Fibroblast of skin of abdomen (primary cell): Measurements from ENCODE around the gene MSS51.
"Not testable (repeated sequence)": the region's sequence is repeated elsewhere in the genome, so short reads cannot be mapped to it uniquely, and the experiment has no call there.

Experiments
- DNase-seq: peaks from one replicate; pipeline ENCODE4 v3.0.0-alpha.2; 2013

The MSS51 gene

GRCh38 chr10:73414230-73414945, 19.0 kb downstream of the MSS51 start:
- no peak for DNase-seq

- peak; percentile 83 for DNase-seq
Observed at GRCh38 chr10:73413528-73414229, 19.7 kb downstream of the MSS51 start, which contains the start of gene ANXA7. Gene ANXA7 (minus strand): TSS chr10:73414058. CDS start chr10:73400856, 13,202 bp downstream.

GRCh38 chr10:73413108-73413527, 20.2 kb downstream of the MSS51 start:
- no peak for DNase-seq

- no peak for DNase-seq
Observed at GRCh38 chr10:73410897-73411296, 22.5 kb downstream of the MSS51 start.

GRCh38 chr10:73408978-73409521, 24.3 kb downstream of the MSS51 start:
- DNase-seq: no peak

- DNase-seq: no peak
Observed at GRCh38 chr10:73408061-73408460, 25.3 kb downstream of the MSS51 start.

GRCh38 chr10:73407495-73407894, 25.9 kb downstream of the MSS51 start:
- DNase-seq: no peak

GRCh38 chr10:73406846-73407245, 26.5 kb downstream of the MSS51 start:
- no peak for DNase-seq

- no peak for DNase-seq
Observed at GRCh38 chr10:73405556-73405955, 27.8 kb downstream of the MSS51 start.

GRCh38 chr10:73404690-73405089, 28.7 kb downstream of the MSS51 start:
- DNase-seq: no peak

GRCh38 chr10:73401636-73402035, 31.7 kb downstream of the MSS51 start:
- DNase-seq: no peak

GRCh38 chr10:73399063-73399462, 34.3 kb downstream of the MSS51 start:
- DNase-seq: no peak

GRCh38 chr10:73398024-73398423, 35.3 kb downstream of the MSS51 start:
- no peak for DNase-seq

- not testable (repeated sequence) for DNase-seq
Observed at GRCh38 chr10:73394325-73394724, 39.0 kb downstream of the MSS51 start.

GRCh38 chr10:73388228-73388627, 45.1 kb downstream of the MSS51 start:
- DNase-seq: no peak

GRCh38 chr10:73386583-73386982, 46.8 kb downstream of the MSS51 start:
- no peak for DNase-seq

GRCh38 chr10:73379064-73379748, 54.2 kb downstream of the MSS51 start:
- no peak for DNase-seq

- no peak for DNase-seq
Observed at GRCh38 chr10:73376679-73377078, 56.7 kb downstream of the MSS51 start.
